GM10266 (cell line): Measurements from ENCODE around the gene HIBADH.
A peak's percentile ranks its signal among the peaks of the same experiment; 100 is the strongest.

Source experiments
- DNase-seq: peaks from one replicate; pipeline ENCODE4 v3.0.0; 2012; ENCODE audit errors: extremely low spot score
- TF ChIP-seq, protein P1 (sequence below): IDR thresholded peaks from 2 replicates; pipeline ENCODE4 v1.5.1; 2012; ENCODE audit warnings: mild to moderate bottlenecking, low read depth; ENCODE audit not compliant: control insufficient read depth, insufficient read depth; ENCODE audit errors: missing control alignments

Gene HIBADH

DNA sequence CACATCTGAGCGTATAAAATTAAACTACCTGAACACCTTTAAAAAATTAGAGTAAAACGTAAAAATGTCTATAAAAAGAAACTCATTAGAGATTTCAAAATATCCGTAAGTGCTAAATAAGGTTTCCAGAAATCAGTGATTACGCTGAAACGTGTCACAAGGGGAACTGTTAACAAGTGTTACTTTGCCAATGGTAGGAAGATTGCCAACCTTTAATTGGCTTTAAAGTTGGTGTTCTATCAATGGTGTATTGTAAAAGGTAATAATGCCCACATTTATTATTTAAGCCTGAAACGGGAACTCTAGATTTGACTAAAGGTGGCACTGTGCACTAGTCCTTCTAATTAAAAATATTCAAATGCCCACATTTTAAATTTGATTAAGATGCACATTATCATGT is 37.8 kb upstream of the HIBADH start:
- no peak for DNase-seq
- TF ChIP-seq, protein P1, sequence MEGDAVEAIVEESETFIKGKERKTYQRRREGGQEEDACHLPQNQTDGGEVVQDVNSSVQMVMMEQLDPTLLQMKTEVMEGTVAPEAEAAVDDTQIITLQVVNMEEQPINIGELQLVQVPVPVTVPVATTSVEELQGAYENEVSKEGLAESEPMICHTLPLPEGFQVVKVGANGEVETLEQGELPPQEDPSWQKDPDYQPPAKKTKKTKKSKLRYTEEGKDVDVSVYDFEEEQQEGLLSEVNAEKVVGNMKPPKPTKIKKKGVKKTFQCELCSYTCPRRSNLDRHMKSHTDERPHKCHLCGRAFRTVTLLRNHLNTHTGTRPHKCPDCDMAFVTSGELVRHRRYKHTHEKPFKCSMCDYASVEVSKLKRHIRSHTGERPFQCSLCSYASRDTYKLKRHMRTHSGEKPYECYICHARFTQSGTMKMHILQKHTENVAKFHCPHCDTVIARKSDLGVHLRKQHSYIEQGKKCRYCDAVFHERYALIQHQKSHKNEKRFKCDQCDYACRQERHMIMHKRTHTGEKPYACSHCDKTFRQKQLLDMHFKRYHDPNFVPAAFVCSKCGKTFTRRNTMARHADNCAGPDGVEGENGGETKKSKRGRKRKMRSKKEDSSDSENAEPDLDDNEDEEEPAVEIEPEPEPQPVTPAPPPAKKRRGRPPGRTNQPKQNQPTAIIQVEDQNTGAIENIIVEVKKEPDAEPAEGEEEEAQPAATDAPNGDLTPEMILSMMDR = no peak

DNA sequence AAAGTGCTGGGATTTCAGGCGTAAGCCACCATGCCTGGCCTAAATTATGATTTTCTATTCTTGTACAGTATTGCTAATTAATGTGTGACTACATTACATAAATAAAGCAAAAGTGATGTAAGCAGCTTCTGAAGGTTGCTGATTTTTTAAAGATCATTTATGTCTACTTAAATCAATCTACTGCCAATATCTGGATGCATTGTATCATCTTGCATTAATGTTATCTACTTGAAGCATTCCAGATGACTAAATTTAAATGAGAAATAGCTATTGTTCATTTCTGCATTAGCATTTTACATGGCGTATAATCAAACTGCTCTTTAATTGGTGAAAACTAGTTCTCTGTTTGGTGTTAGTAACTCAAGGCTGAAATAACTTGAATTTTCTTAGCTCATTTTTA is 37.1 kb upstream of the HIBADH start:
- no peak for DNase-seq
- TF ChIP-seq, protein P1 = no peak

DNA sequence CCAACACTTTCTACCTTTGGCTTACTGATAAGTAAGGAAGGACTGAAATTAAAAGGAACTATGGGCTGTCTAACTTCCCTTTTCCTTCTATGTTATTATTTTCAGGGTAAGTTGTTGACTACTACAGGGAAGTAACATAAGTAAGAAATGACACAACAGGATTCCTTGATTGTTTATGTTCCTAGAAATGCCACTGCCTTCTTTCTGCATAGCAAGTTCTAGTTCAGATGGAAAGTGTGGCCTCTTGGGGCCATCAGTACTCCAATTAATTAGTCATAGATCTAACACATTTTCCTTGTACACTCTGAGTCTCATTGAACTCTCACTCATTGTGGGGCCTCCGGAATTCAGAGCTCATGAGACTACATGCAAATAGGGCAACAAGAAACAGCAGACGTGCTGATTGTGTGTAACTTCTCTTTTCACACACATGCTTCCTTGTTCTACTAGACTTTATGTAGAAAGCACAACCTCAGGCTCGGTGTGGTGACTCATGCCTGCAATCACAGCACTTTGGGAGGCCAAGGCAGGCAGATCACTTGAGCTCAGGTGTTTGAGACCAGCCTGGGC is 35.3 kb upstream of the HIBADH start:
- peak; percentile 12 for DNase-seq
- TF ChIP-seq, protein P1 = no peak

DNA sequence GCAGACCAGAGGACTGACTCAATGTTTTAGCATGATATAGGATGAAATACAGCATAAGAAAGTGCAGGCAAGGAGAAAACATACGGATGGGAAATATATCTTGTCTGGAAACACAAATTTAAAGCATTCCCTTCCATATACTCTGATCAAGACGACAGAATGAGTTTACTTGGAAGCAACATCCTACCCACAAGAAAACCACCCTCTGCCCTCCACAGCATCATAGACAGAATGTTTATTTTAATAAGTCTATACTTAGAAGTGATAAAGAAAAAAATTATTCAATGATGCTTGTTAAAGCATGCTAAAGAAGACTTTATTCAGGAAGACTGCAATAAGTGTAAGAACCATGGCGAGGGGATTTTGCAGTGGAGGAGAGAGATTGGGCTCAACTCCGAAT is 32.4 kb upstream of the HIBADH start:
- TF ChIP-seq, protein P1 = no peak
- DNase-seq = no peak

DNA sequence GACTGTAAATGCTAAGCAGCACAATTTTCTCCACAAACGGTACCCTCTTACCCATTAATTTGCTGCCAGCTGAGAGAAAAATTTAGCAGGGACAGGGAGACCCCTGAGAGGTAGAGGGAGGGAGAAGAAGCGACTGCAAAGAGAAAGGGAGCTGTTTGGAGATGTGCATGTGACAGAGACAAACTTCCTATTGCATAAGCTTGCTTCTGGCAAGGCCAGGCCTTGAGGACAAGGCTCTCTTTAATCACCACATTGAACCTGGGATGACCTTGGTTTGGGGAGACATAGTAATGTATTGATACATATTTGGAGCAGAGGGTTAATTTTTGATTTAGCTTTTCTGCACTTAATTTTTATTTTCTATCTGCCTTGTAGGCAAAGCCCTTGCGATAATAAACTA is 31.1 kb upstream of the HIBADH start:
- TF ChIP-seq, protein P1 = no peak
- DNase-seq = no peak

DNA sequence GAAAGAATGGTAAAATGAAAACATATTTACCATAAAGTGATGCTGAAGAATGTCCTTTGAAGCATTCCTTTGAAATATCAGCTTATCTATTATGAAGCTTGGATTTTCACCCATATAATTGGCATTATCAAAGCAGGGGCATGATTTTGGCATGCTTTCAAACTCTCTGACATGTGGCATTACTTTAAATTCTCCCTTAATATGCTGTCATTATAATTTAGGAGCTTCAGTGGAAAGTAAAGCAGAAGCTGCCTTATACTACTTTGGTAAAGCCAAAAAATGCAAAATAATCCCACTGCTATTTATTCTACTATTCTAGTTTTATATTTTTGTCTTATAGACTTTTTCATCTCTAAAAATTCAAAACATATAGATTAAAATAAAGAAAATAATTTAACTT is 28.0 kb upstream of the HIBADH start:
- TF ChIP-seq, protein P1 = no peak
- no peak for DNase-seq

DNA sequence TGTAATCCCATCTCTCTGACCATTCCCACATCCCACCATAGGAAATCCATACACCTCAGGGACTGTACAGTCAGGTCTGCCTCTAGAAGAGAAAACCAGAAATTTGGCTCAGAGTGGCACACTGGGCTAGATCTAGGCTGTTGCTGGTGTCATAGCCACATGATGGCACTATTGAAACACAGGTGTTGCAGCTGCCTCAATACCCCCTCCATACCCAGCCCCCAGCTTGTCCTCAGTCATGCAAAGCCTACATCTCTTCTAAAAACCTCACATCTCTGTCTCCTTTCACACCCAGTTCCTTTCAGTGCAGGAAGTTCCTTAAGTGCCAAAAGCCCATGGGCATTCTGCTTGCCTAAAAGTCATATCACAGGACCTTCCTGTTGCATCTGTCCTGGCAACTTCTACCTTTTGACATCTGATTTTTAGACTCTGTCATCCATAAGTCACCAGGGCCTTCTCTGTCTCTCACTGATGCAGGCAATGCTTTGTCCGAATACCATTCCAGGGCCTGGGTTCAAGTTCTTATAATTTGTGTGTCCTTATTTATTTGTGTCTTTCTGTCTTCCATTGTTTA is 27.0 kb upstream of the HIBADH start:
- TF ChIP-seq, protein P1 = peak; percentile 47
- peak; percentile 17 for DNase-seq
